Stimulated activated CD4-positive, alpha-beta T cell treated with anti-CD3 and anti-CD28 coated beads, Interleukin-2, amount 100 ng/mL, for 24 hours (primary cell): ENCODE results near the gene BSG.

ENCODE experiments used
- DNase-seq, 2 donors: peaks; one replicate each; pipeline ENCODE4 v3.0.0-alpha.2; 2020

The BSG gene

GRCh38 chr19:540867-541637 lies 31.3 kb upstream of the BSG start:
- DNase-seq, result no peak

GRCh38 chr19:541699-542098 lies 30.7 kb upstream of the BSG start:
- DNase-seq, result no peak

GRCh38 chr19:542173-542866 lies 30.1 kb upstream of the BSG start:
- DNase-seq, result no peak

- peak; percentile 74 to 76 for DNase-seq
These were observed 28.3 kb upstream of the BSG start, which contains the start of gene GZMM for GRCh38 chr19:543910-544608. TSS of gene GZMM (plus strand) at chr19:544053. CDS start at chr19:544072, 19 bp downstream.

DNA sequence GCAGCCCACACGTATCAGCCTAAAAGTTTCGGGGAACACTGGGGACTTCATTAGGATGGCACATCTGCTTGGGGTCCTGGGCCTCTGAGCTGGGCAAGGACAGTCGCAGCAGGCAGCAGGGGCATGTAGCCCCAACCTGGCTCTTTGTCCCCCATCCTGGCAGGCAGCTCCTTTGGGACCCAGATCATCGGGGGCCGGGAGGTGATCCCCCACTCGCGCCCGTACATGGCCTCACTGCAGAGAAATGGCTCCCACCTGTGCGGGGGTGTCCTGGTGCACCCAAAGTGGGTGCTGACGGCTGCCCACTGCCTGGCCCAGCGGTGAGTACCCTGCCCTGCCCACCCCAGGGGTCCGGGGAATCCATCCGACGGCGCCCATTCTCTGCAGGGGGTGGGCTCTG lies 25.3 kb upstream of the BSG start:
- DNase-seq, result no peak

DNA sequence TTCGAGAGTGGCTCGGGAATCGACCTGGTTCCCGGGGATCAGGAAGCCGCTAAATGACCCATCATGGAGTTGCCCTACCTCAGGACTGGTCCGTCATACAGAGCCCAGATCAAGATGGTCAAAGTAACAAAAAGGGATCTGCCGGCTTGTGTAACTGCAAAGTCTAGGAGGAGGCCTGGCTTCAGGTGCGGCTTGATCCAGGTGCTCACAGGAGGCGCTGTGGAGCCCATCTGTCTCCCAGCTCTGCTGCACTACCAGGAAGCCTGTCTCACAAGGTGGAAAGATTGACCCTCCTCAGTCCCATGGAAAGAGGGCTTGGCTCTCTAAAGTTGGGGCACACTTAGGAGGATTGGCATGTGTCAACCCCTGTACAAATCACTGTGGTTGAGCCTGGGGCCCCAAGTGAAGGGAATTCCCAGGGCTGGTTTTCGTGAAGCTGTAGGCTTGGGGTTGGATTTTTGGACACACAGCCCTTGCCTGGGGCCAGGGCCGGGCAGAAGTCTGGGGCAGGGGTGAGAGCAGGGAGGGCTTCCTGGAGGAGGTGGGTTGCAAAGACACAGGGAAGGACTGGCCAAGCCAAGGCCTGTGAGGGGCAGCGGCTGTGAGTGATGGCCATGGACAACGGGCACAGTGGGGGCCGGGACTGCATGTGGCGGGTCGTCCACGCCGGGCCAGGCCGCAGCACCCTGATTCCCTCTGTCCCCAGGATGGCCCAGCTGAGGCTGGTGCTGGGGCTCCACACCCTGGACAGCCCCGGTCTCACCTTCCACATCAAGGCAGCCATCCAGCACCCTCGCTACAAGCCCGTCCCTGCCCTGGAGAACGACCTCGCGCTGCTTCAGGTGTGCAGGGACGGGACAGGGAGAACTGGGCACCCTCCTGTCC lies 24.3 kb upstream of the BSG start:
- DNase-seq, result no peak

- DNase-seq, result no peak
These were observed 23.2 kb upstream of the BSG start for GRCh38 chr19:548886-549830.

GRCh38 chr19:554817-555216 lies 17.6 kb upstream of the BSG start:
- no peak for DNase-seq

- DNase-seq, result no peak
These were observed 17.0 kb upstream of the BSG start for GRCh38 chr19:555474-555808.

- no peak for DNase-seq
These were observed 15.6 kb upstream of the BSG start for GRCh38 chr19:556611-557382.

GRCh38 chr19:558770-559439 lies 13.5 kb upstream of the BSG start:
- no peak for DNase-seq

GRCh38 chr19:560121-560520 lies 12.3 kb upstream of the BSG start:
- DNase-seq, result no peak

- DNase-seq, result no peak
These were observed 6.0 kb upstream of the BSG start for GRCh38 chr19:566403-566802.

DNA sequence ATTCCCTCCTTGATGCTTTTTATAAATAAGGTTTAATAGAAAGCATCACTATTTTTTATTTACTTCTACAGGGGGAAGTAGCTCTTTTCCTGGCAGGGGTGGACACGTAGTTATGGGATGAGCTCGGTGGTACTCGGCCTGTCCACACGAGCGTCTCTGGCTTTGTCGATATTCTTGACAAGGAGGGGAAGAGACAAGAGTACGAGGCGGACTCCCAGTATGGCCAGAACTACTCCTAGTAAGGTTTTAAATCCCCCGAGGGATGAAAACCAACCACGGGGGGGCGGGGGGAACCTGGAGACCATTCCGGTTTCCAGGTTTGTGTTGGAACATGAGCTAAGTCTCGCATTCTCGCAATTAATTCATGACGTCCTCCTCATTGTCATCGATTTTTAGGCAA lies 5.6 kb upstream of the BSG start:
- no peak for DNase-seq

- DNase-seq, result no peak
These were observed 5.0 kb upstream of the BSG start for GRCh38 chr19:567296-567900.

DNA sequence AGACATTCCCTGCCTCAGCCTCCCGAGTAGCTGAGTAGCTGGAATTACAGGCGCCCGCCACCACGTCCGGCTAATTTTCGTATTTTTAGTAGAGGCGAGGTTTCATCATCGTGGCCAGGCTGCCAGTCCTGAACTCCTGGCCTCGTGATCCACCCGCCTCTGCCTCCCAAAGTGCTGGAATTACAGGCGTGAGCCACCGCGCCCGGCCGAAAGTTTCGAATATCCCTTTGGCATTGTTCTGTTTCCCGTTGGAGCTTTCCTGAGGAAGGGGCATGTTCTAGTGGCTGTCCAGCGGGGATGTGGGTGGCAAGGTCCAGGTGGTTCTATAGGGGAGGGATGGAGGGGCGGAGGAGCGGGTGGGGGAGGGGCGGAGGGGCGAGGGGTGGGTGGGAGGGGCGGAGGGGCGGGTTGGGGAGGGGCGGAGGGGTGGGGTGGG lies 2.1 kb upstream of the BSG start:
- no peak for DNase-seq

- DNase-seq, result peak; percentile 54
These were observed 1.3 kb upstream of the BSG start for GRCh38 chr19:570937-571565.

GRCh38 chr19:571566-571974 lies 826 bp upstream of the BSG start:
- DNase-seq, result peak in 1 of 2 donors; percentile 19
